Measurements from ENCODE around the gene PYGO1.
"Not testable (repeated sequence)": the region's sequence is repeated elsewhere in the genome, so short reads cannot be mapped to it uniquely, and the experiment has no call there.

The PYGO1 gene, protein sequence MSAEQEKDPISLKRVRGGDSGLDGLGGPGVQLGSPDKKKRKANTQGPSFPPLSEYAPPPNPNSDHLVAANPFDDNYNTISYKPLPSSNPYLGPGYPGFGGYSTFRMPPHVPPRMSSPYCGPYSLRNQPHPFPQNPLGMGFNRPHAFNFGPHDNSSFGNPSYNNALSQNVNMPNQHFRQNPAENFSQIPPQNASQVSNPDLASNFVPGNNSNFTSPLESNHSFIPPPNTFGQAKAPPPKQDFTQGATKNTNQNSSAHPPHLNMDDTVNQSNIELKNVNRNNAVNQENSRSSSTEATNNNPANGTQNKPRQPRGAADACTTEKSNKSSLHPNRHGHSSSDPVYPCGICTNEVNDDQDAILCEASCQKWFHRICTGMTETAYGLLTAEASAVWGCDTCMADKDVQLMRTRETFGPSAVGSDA

GRCh38 chr15:55588070-55588814 lies at the start of gene PYGO1:
Gene PYGO1, minus strand, starts transcription at chr15:55588345. Its CDS starts 462 bp downstream, at chr15:55587883.
- DNase-seq = peak; percentile 27

GRCh38 chr15:55637086-55637485 lies 48.9 kb upstream of the PYGO1 start:
- DNase-seq = no peak

GRCh38 chr15:55633731-55634130 lies 45.6 kb upstream of the PYGO1 start:
- no peak for DNase-seq

GRCh38 chr15:55632434-55632833 lies 44.3 kb upstream of the PYGO1 start:
- DNase-seq = no peak

DNA sequence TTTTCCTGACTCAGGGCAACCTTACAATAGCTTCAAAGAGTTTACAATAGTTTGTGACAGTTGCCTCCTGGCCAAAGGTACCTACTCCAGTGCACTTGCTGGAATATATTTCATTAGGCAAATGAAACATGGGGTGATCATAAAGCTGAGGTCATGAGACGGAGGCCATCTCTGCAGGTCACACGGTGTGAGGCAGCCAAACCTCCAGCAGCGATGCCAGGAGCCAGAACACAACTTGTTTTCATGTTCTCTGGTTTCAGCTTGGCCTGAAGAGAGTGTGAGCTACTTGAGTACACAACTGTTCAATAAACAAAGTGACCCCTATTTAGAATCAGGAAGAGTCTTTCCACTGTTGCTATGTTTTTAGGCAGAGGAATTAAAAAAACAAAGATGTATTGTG lies 42.7 kb upstream of the PYGO1 start:
- no peak for DNase-seq

DNA sequence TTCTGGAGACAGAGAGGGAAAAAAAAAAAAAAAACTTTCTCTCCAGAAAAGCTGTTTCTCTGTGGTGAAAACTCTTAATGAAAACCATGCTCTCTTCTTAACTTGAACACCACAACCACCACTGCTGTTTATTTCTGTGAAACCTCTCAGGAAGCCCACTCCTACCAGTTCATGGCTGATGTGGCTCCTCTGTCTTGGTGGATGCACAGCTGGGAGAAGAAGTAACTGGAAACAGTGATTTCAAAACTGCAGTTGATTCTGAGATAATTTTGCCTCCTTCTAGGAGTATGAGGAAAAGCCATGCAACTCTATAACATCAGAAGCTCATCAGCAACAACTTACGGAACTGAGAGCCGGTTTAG lies 40.2 kb upstream of the PYGO1 start:
- no peak for DNase-seq

GRCh38 chr15:55627730-55628368 lies 39.7 kb upstream of the PYGO1 start:
- DNase-seq = no peak

DNA sequence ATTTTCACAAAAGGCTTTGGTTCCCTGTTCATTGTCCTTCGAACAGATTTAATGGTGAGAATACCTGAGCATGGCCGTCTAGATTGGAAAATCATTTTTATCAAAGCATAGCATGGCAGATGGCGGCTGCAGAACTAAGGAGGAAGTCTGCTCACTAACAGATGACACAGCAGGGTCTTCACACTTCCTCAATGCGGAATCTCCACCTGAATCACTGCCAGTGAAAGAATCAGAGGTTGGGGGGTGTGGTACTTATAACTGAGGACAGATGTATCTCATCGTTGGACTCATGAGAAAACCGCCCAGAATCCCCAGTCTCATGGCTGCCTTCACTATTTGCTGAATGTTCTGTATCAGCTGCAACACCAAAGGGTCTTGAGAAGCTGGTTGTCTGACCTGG lies 31.6 kb upstream of the PYGO1 start:
- DNase-seq = no peak

DNA sequence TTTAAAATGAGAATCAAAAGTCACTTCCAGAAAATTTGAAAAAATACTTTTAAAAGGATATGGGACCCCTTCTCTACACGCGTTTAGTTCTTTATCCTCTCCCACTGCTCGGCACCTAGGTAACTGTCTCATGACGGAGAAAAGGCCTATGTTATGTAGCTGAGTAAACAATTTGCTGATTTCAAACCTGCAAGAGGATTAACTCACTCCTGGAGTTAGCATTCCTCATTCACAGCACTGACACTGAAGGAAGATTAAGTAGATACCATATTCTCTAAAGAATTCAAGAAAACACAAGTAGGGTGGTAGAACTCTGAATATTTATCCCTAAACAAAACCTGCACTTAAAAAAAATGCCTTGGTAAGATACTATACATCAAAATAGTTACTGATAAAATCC lies 30.2 kb upstream of the PYGO1 start:
- DNase-seq = no peak

DNA sequence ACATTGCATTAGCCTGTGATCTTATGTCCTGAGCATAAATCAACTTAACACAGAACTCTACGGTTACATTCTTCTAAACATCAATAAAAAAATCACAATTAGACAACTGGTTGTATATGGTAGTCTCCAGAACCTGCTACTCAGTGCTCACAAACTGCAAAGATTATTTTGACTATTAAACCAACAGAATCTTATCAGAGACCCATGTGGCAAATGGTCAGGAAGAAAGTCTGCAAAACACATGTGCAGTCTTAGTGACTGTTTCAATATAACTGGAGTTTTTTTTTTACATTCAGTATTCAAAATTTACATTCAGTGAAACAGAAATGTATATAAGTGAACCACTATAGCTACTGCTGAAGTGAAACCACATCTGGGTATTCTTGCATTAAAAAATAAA lies 27.3 kb upstream of the PYGO1 start:
- DNase-seq = no peak

DNA sequence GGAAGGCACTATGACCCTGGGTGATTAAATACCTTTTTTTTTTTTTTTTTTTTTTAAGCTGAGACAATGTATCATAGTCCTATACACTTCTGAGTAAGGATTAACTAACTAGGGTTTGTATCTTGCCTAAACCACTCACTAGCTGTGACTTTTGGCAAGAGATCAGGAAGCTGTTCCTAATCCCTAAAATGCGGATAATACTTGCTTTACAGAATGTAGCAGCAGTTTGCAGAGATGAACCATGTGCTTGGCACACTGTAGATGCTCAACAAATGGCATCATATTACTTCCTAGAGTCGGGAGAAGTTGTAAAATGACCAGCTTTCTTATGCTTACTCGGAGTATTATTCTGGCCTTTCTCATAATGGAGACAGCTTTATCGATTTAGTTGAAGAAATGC lies 25.6 kb upstream of the PYGO1 start:
- no peak for DNase-seq

- DNase-seq = no peak
These were observed 18.1 kb upstream of the PYGO1 start for GRCh38 chr15:55606214-55606613.

DNA sequence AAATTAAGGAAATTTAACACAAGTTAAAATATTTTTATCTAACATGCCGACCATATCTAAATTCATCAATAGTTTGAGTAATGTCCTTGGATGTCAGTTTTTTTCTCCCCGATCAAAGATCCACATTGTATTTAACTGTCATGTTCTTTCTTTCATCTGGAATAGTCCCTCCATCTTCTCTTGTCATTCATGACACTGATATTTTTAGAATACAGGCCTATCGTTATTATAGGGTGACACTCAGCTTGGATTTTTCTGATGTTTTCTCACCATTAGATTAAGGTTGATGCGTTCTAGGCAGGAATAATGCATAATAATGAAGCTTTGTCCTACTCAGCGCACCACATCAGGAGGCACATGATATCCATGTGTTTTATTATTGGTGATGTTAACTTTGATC lies 13.2 kb upstream of the PYGO1 start:
- no peak for DNase-seq

DNA sequence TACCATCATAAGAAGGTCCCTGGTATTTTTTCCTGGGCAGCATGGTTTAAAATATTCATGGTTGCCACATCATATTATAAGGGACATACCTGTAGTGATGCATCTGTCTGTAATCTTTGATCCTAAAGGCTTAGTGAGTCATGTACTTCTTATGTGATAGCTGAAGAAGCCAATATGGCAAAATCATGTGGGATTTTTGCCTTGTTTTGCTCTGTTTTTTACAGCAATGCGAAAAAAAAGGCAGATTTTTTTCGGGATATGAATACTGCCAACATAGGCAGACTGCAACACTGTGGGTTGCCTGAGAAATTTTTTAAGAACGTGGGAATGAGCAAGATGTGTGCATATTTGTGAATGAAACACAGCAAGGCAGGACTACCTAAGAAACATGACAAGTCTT lies 11.3 kb upstream of the PYGO1 start:
- DNase-seq = no peak

- DNase-seq = not testable (repeated sequence)
These were observed 4.9 kb upstream of the PYGO1 start for GRCh38 chr15:55593019-55593418.

- no peak for DNase-seq
These were observed 2.6 kb upstream of the PYGO1 start for GRCh38 chr15:55590788-55591187.

DNA sequence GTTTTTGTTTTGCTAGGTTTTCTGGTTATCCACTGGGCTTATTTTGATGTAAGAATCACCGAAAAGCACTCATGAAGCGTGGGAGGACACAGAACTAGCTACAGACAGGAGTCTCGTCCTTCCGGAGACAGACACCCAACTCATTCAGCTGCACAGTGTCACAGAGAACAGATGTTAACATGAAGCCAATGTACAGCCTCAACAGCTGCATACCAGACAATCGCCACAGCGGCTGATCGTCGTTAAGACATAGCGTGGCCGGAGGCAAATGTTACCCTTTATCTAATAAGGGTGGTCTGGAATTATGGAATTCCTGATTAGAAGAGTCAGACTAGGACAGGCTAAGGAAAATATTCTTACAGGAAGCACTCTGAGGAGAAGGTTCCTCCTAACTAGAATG lies 1.1 kb upstream of the PYGO1 start:
- no peak for DNase-seq

- no peak for DNase-seq
These were observed 620 bp upstream of the PYGO1 start for GRCh38 chr15:55588815-55589115.

DNA sequence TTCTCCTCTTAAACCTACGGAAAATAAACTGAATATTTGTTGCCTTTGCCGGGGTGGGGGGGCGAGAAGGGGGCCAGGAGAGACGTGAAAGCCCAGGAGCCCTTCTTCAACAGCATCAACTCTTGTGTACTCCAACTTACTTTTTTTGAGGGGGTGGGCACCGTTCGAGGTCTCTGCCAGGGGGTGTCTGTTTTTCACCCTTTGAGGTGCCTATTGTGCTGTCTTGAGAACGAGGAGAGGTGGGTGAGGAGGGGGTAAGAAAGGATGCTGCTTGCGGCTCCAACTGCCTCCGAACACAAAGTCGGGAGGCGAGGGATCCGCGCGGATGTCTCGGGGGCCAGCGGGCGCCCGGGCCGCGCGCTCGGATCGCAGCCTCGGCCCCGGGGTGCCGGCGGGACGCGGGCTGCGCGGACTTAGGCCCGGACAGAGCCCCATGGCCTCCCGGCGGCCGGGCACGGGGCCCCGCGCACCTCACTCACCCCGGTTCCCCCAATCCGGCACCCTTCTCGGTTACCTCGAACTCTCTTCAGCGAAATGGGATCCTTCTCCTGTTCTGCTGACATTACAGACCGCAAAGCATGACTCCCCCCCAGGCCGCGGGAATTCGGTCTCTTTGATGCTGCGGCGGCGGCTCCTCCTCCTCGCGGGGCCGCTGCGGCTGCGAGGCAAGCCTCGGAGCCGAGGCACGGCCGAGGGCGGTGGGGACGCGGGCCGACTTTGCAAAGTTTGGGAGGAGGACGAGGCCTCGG lies 650 bp downstream of the PYGO1 start:
- DNase-seq = peak; percentile 18

DNA sequence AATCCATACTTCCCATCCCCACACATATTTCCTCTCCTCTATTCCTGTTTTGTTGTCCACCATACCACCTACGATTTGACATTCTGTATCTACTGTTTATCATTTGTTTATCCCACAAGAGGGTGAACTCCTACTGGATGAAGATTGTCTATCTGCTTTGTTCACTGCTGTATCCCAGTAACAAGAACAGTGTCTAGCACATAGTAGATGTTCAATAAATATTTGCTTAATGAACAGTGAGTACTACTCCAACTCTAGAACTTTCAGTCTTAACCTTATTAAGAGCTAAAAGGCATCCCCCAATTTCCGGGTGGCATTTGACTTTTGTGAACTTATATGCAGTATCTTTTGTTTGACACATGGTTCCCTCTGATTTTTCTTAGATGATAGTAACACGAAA lies 1.3 kb downstream of the PYGO1 start:
- DNase-seq = no peak

DNA sequence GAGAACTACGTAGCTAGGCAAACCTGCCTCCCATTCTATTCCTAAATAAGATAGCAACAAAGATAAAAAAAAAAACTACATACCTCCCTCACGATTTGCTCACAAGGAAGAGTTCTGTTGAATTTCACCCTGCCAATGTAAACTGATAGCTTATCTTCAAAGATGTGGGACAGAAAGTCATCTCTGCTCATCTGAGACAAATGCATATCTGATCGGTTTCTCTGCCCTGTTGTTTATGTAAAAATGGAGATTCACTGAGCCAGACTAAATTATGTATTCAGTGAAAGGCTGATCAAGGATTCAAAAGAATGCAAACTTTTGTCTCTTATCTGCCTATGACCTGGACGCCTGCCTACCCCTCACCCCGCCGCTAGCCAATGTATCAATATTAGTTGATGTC lies 11.2 kb downstream of the PYGO1 start:
- DNase-seq = no peak

DNA sequence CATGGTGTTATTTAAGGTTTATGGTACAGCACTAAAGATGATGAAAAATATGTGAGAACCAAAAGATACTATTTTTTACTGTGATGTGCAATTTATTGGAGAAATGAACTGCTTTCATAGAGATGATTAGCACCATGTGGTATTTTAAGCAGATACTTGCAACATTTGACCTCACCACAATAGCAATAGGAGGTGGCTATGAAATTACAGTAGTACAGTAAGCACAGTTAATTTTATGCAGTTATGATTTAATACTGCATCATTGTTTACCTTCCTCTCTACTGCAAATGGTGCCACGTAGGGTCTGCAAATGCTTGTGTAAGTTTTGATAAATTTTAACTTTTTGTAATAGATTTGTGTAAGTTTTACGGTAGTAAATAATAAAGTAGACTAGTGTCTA lies 14.0 kb downstream of the PYGO1 start:
- no peak for DNase-seq

GRCh38 chr15:55573224-55573623 lies 14.9 kb downstream of the PYGO1 start:
- no peak for DNase-seq
